GM12864 (cell line): ENCODE results near the gene SLC30A9.

ENCODE experiments used
- DNase-seq: peaks from one replicate; pipeline ENCODE4 v3.0.0-alpha.2; 2011; ENCODE audit warnings: low read depth
- H3K4me3 ChIP-seq: 2 replicates; pipeline ENCODE4 v1.5.1; 2011; ENCODE audit warnings: mild to moderate bottlenecking, low read depth, low read length, control low read depth
- TF ChIP-seq, protein P1 (sequence below): IDR thresholded peaks from 2 replicates; pipeline ENCODE4 v1.5.1; 2011; ENCODE audit warnings: low read depth, mild to moderate bottlenecking, moderate library complexity, low read length, control low read depth, inconsistent platforms; ENCODE audit errors: missing control alignments

Gene SLC30A9

DNA sequence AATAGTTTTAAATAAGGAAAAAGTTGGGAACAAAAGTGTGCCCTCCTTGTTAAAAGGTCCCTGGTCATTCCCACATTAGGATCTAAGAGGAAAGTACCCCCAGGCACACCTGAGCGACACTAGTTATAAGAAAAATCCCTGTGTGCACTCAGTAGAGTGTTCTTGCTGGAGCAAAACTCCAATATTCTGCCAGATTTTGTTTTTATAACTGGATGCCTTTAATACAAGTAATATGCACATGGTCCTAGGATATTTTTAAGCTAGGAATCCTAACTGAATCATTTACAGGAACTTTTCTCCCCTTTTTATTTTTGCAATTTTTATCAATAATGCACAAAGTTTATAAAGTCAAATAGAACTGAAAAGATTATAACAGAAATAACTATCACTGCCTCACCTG is 93.5 kb downstream of the SLC30A9 start:
- TF ChIP-seq, protein P1, sequence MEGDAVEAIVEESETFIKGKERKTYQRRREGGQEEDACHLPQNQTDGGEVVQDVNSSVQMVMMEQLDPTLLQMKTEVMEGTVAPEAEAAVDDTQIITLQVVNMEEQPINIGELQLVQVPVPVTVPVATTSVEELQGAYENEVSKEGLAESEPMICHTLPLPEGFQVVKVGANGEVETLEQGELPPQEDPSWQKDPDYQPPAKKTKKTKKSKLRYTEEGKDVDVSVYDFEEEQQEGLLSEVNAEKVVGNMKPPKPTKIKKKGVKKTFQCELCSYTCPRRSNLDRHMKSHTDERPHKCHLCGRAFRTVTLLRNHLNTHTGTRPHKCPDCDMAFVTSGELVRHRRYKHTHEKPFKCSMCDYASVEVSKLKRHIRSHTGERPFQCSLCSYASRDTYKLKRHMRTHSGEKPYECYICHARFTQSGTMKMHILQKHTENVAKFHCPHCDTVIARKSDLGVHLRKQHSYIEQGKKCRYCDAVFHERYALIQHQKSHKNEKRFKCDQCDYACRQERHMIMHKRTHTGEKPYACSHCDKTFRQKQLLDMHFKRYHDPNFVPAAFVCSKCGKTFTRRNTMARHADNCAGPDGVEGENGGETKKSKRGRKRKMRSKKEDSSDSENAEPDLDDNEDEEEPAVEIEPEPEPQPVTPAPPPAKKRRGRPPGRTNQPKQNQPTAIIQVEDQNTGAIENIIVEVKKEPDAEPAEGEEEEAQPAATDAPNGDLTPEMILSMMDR, result no peak
- no peak for DNase-seq
- no peak overlapping the region for H3K4me3 ChIP-seq

DNA sequence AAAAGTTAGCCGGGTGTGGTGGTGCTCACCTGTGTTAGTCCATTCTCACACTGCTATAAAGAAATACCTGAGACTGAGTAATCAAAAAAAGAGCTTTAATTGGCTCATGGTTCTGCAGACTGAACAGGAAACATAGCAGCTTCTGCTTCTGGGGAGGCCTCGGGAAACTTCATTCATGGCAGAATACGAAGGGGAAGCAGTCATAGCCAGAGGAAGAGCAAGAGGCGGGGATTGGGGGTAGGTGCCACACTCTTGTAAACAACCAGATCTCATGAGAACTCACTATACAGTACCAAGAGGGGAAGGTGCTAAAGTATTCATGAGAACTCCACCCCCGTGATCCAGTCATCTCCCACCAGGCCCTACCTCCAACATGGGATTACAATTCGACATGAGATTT is 98.1 kb downstream of the SLC30A9 start:
- TF ChIP-seq, protein P1, result no peak
- no peak overlapping the region for H3K4me3 ChIP-seq
- no peak for DNase-seq

DNA sequence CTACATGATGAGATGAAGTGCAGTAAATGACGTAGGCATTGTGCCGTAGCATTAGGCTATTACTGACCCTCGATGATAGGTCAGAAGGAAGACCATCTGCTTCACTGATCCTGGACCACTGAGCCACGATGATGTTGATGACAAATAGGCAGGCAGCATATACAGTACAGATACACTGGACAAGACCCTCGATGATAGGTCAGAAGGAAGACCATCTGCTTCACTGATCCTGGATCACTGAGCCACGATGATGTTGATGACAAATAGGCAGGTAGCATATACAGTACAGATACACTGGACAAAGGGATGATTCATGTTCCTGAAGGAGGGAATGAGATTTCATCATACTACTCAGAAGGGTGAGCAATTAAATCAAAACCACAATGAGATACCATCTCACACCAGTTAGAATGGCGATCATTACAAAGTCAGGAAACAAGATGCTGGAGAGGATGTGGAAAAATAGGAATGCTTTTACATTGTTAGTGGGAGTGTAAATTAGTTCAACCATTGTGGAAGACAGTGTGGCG is 111.2 kb downstream of the SLC30A9 start:
- DNase-seq, result no peak
- no peak overlapping the region for H3K4me3 ChIP-seq
- TF ChIP-seq, protein P1, result no peak

DNA sequence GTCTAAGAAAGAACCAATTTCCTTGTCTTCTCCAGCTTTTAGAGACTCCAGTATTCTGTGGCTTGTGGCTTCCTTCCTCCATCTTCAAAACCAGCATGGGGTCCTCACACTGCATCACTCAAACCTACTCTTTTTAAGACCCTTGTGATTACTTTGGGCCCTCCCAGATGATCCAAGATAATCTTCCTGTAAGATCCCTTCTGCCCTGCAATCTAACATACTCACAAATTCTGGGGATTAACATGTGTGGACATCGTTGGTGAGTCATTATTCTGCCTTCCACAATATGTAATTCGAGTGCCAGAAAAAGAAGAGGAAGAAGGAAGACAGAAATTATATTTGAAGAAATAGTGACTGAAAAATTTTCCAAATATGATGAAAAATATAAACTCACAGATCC is 114.2 kb downstream of the SLC30A9 start:
- no peak for DNase-seq
- no peak overlapping the region for H3K4me3 ChIP-seq
- TF ChIP-seq, protein P1, result no peak

DNA sequence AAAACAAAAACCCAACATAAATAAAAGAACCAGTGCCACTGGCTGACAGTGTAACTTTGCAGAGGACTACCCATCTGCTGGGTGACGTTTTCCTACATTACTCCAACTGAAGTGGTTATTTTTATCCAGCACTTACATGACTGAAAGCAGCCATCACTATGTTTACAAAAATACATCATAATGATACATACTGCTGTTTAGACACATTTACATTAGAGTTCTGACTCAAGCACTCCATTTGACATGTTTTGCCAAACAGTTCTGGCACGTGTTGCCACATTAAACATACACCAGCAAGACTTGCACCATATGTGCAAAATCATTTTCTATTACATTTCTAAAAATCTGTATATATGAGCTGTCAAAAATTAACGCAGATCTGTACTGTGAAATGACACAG is 122.5 kb downstream of the SLC30A9 start:
- DNase-seq, result no peak
- H3K4me3 ChIP-seq, result no peak overlapping the region

DNA sequence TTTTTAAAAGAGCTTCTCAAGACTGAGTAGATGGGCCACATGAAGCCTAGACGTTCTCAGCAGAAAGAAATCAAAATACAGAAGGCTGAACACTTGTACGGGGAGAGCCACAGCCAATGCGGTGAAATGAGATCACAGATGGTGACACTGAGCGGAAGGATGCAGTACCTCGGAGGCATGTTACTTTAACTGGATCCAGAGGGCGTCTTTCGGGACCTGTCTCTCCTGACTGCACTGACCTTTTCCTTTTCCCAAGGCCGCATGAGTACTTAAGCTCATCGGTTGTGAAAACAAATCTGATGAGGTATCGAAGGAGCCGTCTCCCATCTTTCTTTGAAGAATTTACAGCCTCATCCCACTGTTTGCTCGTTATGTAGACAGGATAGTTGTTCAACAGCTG is 129.6 kb downstream of the SLC30A9 start:
- TF ChIP-seq, protein P1, result no peak
- DNase-seq, result no peak
- H3K4me3 ChIP-seq, result no peak overlapping the region

More for the DNA sequence above, 122.5 kb downstream of the SLC30A9 start:
- TF ChIP-seq, protein P1, result no peak

DNA sequence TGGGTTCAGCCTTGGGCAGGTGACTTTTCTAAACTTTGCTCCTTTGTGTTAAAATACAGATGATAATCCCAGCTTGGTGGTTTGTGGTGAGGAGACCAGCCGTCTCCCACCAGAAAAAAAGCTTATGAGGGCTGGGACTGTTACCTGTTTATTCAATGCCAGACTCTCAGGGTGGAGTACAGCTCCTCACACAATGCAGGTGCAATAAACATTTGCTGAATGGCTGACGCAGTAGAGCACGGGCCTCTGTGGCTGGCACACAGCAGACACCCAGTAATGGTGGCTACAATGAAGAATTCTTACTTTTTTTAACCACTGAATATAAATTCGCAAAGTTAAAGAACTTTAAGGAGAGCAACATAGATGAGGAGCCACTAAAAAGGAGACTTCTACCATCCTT is 131.9 kb downstream of the SLC30A9 start:
- TF ChIP-seq, protein P1, result no peak
- no peak overlapping the region for H3K4me3 ChIP-seq
- no peak for DNase-seq
